Right lobe of liver (tissue), 6 donors: ENCODE measurements around the gene CALU. TPM values are rescaled to one million over a fixed set of nuclear protein-coding genes. Genes with fewer than 3 reads are reported as not detected.

Experiments
- ATAC-seq, 4 donors: fragments of 200-7000 bp; cut with Tn5 transposase; one replicate each; pipeline ENCODE4 v1.9.1; 2020; ENCODE audit warnings: mild to moderate bottlenecking in 4 of 4, moderate library complexity in 4 of 4
- DNase-seq, 3 donors: peaks; one replicate each; pipeline ENCODE4 v3.0.0-alpha.2; 2020
- H3K27ac ChIP-seq, 3 donors: fragments of 200-600 bp; one replicate each; pipeline ENCODE4 v1.8.0; 2022
- H3K27me3 ChIP-seq, 2 donors: fragments of 200-600 bp; one replicate each; pipeline ENCODE4 v1.8.0; 2022
- H3K36me3 ChIP-seq, 4 donors: fragments of 200-600 bp; sonication (generic) in 1 of 4; one replicate each; pipeline versions ENCODE4 v1.5.1 to v1.8.0; 2017 to 2022; ENCODE audit warnings: control low read depth in 1 of 4
- H3K4me1 ChIP-seq, 4 donors: fragments of 200-600 bp; sonication (generic) in 1 of 4; one replicate each; pipeline versions ENCODE4 v1.5.1 to v1.8.0; 2017 to 2022; ENCODE audit warnings: control low read depth in 1 of 4
- H3K4me3 ChIP-seq, 3 donors: fragments of 200-600 bp; one replicate each; pipeline ENCODE4 v1.8.0; 2022
- H3K9me3 ChIP-seq, 4 donors: fragments of 200-600 bp; sonication (generic) in 1 of 4; one replicate each; pipeline versions ENCODE4 v1.5.1 to v1.8.0; 2017 to 2022; ENCODE audit warnings: control low read depth in 1 of 4
- POLR2A ChIP-seq: fragments of 450-650 bp; IDR thresholded peaks from one replicate; pipeline ENCODE4 v1.6.1; 2017; ENCODE audit warnings: antibody characterized with exemption, mild to moderate bottlenecking
- WGBS: methylation state at CpG from one replicate; pipeline ENCODE4 v1.1.6; 2018; ENCODE audit warnings: low coverage, low lambda C conversion rate; ENCODE audit not compliant: insufficient coverage; ENCODE audit errors: missing lambda C conversion rate; 5-methylcytosine and 5-hydroxymethylcytosine counted together
- intact Hi-C, 2 donors: fragments of 100-400 bp; cut with DNase I; formaldehyde crosslinking; loops; one replicate each; pipeline versions ENCODE4 v1.11.2 to v1.14.1; 2022
- total RNA-seq, 6 experiments: library from RNA; depleted of rRNA in 2 of 6; stranded (reverse); fragments of >200 nt in 2 of 6; fragmentation: NEBNext Ultra II Directional in 3 of 6; extraction: Animal tissue kit (Norgen Biotek cat#: 25700) in 3 of 6; gene quantifications; one replicate each; pipeline versions ENCODE4 v1.1.0 to v1.2.4, GENCODE V29; 2016 to 2023
- TF ChIP-seq, protein P1 (sequence below), 4 donors: fragments of 200-600 bp in 3 of 4; fragments of 450-650 bp in 1 of 4; IDR thresholded peaks; one replicate each; pipeline versions ENCODE4 v1.5.1 to v1.8.0; 2016 to 2022; ENCODE audit warnings: antibody characterized with exemption in 4 of 4, mild to moderate bottlenecking in 2 of 4
- donor health status: DM: no; HTN: yes; CAD: no.
- donor health status: DM: no; HTN: no; CAD: no.
- donor health status: DM: no; HTN: no; CAD: no.
- donor health status: DM: no; HTN: yes; CAD: no.
- donor health status: DM: no; HTN: yes; CAD: no.

Gene CALU
- total RNA-seq, 6 experiments from 2014 or later = 25.4 to 48.3 (median 42.1) TPM

- intact Hi-C loops = no loop called here
- no peaks in the 10 kb centered on the region for H3K4me1 ChIP-seq
- 62% methylated on average over 8 of the region's 8 CpGs for WGBS
These were observed 8.0 kb upstream of the CALU start for GRCh38 chr7:128731184-128731583.

GRCh38 chr7:128732521-128733277 lies 6.5 kb upstream of the CALU start:
- WGBS = 46% methylated on average over 2 of the region's 2 CpGs
- Histone ChIP-seq H3K4me3 (no peak overlapping the region), H3K36me3 (no peaks in the 10 kb centered on the region), H3K9me3 (no peaks in the 10 kb centered on the region), H3K4me1 (no peaks in the 10 kb centered on the region), H3K27ac (no peak overlapping the region), H3K27me3 (no peaks in the 10 kb centered on the region)
- ATAC-seq (no peak), DNase-seq (no peak)
- TF ChIP-seq, protein P1, sequence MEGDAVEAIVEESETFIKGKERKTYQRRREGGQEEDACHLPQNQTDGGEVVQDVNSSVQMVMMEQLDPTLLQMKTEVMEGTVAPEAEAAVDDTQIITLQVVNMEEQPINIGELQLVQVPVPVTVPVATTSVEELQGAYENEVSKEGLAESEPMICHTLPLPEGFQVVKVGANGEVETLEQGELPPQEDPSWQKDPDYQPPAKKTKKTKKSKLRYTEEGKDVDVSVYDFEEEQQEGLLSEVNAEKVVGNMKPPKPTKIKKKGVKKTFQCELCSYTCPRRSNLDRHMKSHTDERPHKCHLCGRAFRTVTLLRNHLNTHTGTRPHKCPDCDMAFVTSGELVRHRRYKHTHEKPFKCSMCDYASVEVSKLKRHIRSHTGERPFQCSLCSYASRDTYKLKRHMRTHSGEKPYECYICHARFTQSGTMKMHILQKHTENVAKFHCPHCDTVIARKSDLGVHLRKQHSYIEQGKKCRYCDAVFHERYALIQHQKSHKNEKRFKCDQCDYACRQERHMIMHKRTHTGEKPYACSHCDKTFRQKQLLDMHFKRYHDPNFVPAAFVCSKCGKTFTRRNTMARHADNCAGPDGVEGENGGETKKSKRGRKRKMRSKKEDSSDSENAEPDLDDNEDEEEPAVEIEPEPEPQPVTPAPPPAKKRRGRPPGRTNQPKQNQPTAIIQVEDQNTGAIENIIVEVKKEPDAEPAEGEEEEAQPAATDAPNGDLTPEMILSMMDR (IDR thresholded peaks at IDR 0.05) = no peak
- TF ChIP-seq POLR2A = no peak
- intact Hi-C loops = no loop called here

More at GRCh38 chr7:128731184-128731583, 8.0 kb upstream of the CALU start:
- no peak overlapping the region for H3K4me3 ChIP-seq
- DNase-seq (no peak), ATAC-seq (no peak)
- no peak overlapping the region for H3K27ac ChIP-seq
- no peaks in the 10 kb centered on the region for H3K9me3 ChIP-seq
- TF ChIP-seq, protein P1 (IDR thresholded peaks at IDR 0.05) = no peak
- no peak for TF ChIP-seq POLR2A
- no peaks in the 10 kb centered on the region for H3K27me3 ChIP-seq
- no peaks in the 10 kb centered on the region for H3K36me3 ChIP-seq

DNA sequence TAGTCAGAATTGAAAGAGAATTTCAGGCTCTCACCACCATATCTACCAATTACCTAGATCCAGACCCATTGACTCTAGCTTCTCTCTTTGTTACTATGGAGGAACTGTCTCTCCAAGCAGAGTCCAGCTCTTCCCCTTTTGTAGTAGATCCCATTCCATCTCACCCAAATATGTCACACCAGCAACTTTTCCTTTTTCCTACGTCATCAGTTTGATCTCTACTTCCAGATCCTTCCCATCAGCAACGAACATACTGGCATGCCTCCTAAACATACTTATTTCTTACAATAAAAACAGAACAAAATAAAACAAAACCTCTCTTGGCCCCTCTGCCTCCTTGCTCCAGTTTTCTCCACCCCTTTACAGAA lies 5.9 kb upstream of the CALU start:
- Histone ChIP-seq H3K36me3 (no peaks in the 10 kb centered on the region), H3K9me3 (no peaks in the 10 kb centered on the region), H3K27me3 (no peaks in the 10 kb centered on the region), H3K27ac (no peak overlapping the region), H3K4me1 (peaks cover 0 to 2% (median 0%) of the 10 kb centered on the region in 4 donors), H3K4me3 (no peak overlapping the region)
- intact Hi-C loops = no loop called here
- TF ChIP-seq, protein P1 (IDR thresholded peaks at IDR 0.05) = no peak
- ATAC-seq (no peak), DNase-seq (no peak)
- 33% methylated on average over 2 of the region's 2 CpGs for WGBS

GRCh38 chr7:128734890-128735289 lies 4.3 kb upstream of the CALU start:
- H3K36me3 ChIP-seq = no peaks in the 10 kb centered on the region
- no peak overlapping the region for H3K4me3 ChIP-seq
- no peak overlapping the region for H3K27ac ChIP-seq
- TF ChIP-seq POLR2A = no peak
- TF ChIP-seq, protein P1 (IDR thresholded peaks at IDR 0.05) = no peak
- intact Hi-C loops = no loop called here
- peaks cover 0 to 4% (median 0%) of the 10 kb centered on the region in 4 donors for H3K4me1 ChIP-seq
- H3K27me3 ChIP-seq = no peaks in the 10 kb centered on the region
- WGBS = 100% methylated on average over 1 of the region's 1 CpG
- no peak for DNase-seq
- H3K9me3 ChIP-seq = no peaks in the 10 kb centered on the region
- ATAC-seq = no peak
